HG02970 (cell line): ENCODE results near the gene PPP1R16B.
"Not testable (repeated sequence)": the region's sequence is repeated elsewhere in the genome, so short reads cannot be mapped to it uniquely, and the experiment has no call there.

Experiments used
- ATAC-seq: cut with Tn5 transposase; IDR thresholded peaks from one replicate; pipeline ENCODE4 v1.9.1; 2021; ENCODE audit warnings: mild to moderate bottlenecking, moderate library complexity, moderate number of reproducible peaks; ENCODE audit not compliant: unreplicated experiment, low FRiP score

The PPP1R16B gene

GRCh38 chr20:38790200-38791053 lies 15.1 kb upstream of the PPP1R16B start:
- no peak for ATAC-seq

GRCh38 chr20:38791291-38791690 lies 14.2 kb upstream of the PPP1R16B start:
- no peak for ATAC-seq

GRCh38 chr20:38791940-38792339 lies 13.6 kb upstream of the PPP1R16B start:
- ATAC-seq = no peak

- ATAC-seq = not testable (repeated sequence)
Measured at GRCh38 chr20:38794057-38794456, 11.4 kb upstream of the PPP1R16B start.

GRCh38 chr20:38798266-38798665 lies 7.2 kb upstream of the PPP1R16B start:
- ATAC-seq = no peak

DNA sequence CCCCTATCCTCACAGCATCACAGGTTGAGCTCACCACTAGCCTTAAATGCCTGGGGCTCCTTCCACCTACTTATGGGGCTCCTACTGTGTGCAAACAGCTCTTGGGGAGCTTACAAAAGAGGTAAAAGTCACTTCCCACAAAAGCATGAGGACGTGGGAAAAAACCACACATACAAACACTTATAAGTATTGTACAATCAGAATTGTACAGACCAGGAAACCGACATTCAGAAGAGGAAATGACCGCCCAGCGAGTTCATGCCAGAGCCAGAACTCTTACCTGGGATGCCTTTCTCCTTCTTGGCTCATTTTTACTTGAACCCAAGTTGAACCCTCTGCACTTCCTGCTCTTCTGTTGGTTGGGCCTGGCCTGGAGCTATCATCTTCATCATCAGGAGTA lies 6.3 kb upstream of the PPP1R16B start:
- no peak for ATAC-seq

DNA sequence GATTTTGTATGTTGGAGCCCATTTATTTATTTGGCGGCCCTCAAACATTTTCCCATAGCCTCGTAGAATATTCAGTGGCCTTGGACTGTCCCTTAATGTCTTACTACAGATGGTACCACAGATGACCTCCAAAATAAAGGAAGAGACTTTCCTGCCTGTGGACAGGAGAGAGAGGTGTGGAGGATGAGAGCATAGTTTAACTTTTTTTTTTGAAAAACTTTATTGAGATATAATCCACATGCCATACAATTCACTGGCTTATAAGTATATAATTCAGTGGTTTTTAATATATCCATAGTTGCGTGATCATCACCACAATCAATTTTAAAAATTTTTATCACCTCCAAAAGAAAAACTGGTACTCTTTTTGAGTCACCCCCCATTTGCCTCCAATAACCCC lies 4.6 kb upstream of the PPP1R16B start:
- no peak for ATAC-seq

DNA sequence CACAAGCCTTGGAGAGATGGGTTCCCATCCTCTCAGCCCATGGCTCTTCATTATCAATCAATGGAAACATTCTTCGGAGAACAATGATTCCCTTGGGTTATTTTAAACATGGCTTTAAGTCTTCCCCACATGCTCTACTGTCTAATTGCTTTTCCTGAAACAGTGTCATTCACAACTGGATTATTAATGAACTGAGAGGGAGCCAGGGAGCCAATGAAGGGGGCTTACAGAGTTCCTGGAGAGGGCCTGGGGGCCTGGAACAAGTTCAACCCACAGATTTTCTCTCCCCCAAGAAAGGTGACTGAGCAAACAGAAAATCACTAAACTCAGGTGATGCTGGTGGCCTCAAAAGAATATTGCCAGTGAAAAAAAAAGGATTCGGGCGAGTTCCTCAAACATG lies 1.3 kb upstream of the PPP1R16B start:
- no peak for ATAC-seq

GRCh38 chr20:38804682-38805501 lies 605 bp upstream of the PPP1R16B start:
- no peak for ATAC-seq

- no peak for ATAC-seq
Measured at GRCh38 chr20:38805958-38806854, 709 bp downstream of the PPP1R16B start.

DNA sequence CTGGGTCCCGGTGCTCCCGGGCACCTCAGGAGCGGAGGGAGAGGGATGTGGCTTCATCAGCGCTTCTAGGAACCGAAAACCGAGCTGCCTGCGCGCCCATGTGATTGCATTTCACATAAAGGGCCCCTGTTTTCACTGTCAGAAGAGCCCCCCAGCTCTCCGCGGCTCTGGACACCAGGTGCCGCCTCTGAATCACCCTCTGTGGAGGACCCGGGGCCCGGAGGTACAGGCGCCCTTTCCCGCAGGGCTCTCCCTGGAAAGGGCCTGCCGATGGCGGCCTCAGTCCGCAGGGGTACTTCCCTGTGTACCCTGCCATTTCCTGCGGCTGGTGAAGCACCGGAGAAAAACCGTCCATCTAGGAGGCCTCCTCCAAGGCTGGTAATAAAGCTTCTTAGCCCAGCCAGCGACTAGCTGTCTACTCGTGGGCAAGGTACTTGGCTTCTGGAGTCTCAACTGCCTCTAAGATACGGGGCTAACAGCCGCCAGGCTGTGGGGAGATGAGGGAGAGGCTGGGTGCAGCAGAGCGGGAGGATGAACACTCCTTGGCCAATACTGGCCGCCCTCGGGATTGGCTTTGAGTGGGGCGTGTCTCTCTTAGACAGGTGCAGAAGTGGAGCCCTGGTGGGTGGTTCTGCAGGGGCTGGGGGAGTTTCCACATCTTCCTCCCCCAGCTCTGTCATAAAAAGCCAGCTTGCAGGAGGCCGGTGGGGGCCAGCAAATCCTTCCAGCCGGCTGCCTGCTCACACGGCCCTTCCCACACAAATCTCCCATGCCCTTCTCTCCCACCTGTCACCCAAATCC lies 1.6 kb downstream of the PPP1R16B start:
- no peak for ATAC-seq

DNA sequence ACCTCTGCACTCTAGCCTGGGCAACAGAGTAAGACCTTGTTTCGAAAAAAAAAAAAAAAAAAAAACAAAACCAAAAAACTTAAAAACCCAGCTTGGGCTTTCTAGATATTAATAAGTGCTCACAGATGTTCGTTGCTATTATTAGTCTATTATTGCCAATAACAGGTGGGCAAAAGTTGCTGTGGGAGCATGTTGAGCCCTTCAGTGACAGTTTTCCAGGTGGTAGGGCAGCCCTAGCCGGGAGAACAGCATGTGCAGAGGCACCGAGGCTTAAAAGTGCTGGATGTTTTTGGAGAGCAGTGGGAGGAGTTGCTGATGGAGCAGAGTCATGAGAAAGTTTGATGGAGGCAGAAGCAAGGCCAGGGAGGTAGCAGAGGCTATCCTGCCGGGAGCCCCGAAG lies 4.4 kb downstream of the PPP1R16B start:
- no peak for ATAC-seq

DNA sequence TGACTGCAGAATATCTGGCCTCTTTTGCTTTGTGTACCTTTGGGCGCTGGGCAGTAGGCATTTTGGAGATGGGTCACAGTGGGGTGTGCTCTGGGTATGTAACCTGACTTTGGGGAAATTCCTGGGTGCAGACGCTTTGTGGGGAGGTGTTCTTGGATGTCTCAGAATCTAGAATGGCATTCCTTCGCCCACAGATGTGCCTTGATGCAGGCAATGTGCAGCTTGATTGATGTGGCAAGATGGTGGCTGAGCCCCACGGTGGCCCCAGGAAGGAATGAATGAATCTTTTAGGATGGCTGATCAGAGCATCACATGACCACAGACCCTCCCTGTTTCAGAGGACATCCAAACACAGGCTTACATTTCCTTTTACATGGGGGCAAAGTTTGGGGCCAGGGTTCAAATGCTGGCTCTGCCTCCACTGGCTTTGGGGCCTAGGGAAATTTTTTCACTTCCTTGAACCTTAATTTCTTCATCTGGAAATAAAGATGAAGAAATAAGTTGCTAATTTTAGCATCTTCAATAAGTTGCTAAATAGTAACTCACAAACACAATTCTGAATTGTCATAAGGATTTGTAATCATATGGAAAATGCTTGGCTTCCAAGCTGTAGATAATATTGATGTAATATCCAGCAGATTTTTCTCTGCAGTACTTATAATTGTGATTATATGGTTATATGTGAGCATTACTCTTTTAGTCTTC lies 5.6 kb downstream of the PPP1R16B start:
- ATAC-seq = no peak

GRCh38 chr20:38811769-38812168 lies 6.3 kb downstream of the PPP1R16B start:
- ATAC-seq = no peak

GRCh38 chr20:38812182-38812581 lies 6.7 kb downstream of the PPP1R16B start:
- ATAC-seq = no peak

DNA sequence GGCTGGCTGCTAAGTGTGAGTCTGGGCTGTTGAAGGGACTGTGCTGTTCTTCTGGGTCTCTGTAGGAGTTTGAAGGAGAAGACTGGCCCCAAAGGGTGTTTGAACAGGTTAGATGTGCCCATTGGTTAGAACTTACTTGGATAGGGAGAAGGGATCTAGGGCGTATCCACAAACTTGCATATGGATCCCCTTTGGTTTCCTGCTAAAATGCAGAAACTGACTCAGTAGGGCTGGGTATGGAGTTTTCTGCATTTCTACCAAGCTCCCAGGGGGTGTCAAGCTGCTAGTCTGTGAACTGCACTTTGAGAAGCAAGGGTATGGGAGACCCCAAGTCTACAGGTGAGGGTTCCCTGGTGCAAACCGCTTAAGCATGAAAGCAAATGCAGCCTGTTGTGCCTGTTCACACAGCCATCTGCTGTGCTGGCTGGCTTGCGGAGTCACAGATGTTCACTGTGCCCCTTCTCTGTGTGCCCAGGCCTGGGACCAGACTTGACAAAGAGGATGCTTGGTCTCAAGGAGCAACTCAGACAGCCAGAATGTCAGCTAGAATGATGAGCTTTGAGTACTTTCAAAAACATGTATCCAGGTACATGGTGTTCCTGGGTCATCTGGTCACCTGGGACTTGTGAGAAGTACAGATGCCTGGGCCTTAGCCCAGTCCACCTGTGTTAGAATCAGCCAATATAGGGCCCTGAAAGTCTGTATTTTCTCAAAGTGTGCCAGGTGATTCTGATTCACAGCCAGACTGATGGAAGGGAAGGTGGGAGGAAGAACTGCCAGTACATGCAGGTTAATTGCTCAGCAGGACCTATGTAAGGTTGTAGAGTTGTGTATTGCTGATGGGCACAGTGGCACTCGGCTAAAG lies 7.4 kb downstream of the PPP1R16B start:
- ATAC-seq = no peak

GRCh38 chr20:38813574-38813962 lies 8.1 kb downstream of the PPP1R16B start:
- ATAC-seq = not testable (repeated sequence)

- ATAC-seq = no peak
Measured at GRCh38 chr20:38815446-38815845, 9.9 kb downstream of the PPP1R16B start.
